Measurements from ENCODE around the gene SECTM1.

SECTM1 gene

GRCh38 chr17:82297714-82298537 is 35.6 kb downstream of the SECTM1 start:
- peak; percentile 81 for DNase-seq

GRCh38 chr17:82297280-82297713 is 36.3 kb downstream of the SECTM1 start:
- DNase-seq = peak; percentile 80

- no peak for DNase-seq
Observed at GRCh38 chr17:82296511-82297279, 36.9 kb downstream of the SECTM1 start.

DNA sequence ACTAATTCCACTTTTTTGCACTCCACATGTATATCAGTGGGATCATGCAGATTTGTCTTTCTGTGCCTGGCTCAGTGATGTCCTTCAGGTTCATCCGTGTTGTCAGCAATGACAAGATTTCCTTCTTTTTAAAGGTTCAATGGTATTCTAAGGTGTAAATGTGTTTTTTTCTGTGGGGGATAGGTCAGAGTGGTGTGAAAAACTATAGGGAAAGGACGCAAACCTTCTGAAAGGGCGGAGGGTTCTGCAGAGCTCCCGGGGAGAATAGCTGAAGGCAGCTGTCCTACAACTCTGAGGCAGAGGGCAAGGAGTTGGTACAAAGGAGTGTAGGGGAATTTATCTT is 38.1 kb downstream of the SECTM1 start:
- no peak for DNase-seq

DNA sequence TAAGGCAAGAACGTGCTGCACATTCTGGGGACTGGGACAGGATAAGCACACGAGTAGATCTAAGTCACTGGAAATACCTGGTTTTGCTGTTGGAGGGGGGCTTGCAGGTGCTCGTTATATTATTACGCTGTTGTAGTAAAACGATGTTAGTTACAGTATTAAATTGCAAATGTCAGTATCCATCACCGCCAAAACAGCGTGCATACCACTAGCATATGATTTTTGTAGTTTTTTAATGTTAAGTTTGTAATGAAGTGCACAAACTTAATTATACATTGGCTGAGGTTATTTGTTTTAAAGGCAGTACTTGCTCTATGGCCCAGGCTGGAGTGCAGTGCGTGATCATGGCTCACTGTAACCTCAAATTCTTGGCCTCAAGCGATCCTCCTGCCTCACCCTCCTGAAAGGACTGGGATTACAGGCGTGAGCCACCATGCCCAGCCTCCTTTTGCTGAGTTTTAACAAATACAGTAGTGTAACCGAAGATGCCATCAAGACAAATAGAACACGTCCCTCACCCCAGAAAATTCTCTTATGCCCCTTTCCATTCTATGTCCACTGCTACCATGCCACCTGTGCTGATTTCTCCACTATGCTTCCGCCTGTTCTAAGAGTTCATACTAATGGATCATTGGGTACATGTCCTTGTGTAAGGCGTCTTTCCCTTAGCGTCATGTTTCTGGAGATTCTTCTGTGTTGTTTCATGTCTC is 39.3 kb downstream of the SECTM1 start:
- no peak for DNase-seq

- peak; percentile 89 for DNase-seq
Observed at GRCh38 chr17:82292251-82293154, 41.1 kb downstream of the SECTM1 start.

- DNase-seq = no peak
Observed at GRCh38 chr17:82291582-82292250, 41.9 kb downstream of the SECTM1 start.

DNA sequence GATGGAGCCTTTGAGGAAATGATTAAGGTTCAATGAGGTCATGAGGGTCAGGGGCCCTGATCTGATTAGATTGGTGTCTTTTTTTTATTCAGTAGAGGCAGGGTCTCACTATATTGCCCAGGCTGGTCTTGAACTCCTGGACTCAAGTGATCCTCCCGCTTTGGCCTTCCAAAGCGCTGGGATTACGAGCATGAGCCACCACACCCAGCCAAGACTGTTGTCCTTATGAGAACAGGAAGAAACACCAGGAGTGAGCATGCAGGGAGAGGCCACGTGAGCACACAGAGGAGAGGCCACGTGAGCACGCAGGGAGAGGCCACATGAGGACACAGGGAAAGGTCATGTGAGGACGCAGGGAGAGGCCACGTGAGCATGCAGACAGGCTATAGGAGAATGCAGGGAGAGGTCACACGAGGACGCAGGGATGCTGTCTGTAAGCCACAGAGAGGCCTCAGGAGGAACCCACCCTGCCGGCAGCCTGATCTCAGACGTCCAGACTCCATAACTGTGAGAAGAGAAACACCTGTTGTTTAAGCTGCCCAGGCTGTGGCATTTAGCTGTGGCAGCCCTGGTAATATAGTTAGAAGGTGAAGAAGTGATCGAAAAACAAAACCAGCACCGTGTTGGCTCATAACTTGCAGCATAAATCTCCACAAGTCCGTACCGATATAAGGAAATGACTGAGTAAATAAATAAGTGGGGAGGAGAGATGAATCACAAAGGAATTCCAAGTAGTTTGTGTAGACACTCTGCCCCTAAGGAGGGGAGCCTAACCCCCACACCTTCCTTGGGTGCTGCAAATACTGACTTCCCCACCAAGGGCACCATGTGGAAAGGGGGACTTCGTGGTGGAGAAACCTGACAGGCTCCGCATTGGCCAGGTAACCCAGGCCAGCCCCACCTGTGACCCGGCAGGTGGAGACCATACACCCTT is 45.4 kb downstream of the SECTM1 start:
- DNase-seq = no peak

DNA sequence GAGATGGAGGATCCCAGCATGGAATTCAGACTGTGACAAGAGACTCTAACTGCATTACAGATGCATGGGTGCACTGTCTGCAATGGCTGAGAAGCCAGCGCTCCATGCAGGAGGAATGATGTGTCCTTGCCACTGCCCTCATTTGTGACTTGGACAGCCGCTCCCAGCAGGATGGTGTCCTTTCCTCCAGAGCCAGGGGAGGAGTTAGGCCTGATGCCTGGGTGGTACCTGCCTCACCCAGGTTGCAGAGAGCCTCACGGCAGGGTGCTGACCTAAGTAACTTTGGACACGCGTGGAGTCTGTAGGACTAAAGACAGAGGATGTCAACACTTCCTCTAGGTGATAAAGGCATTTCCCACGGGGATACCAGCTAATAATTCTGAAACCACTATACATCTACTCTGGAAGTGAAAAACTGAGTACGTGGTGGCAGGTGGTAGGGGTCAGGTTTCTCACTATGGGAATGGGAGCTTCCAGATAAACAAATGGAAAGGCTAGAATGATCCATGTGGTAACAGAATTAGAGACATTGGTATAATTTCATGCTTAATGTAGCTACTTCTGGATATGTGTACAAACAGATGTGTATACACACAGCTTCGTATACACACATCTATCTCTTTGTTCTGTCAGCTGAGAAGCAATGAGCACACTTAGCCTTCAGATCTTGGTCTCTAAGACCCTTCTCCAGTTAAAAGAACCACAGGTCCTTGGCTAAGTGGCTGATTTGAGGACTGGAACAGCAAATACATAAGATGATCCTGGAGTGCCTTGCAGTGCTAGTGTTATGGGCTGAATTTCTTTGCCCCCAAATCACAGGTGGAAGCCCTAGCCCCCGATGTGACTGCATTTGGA is 46.3 kb downstream of the SECTM1 start:
- DNase-seq = no peak

- no peak for DNase-seq
Observed at GRCh38 chr17:82285141-82285540, 48.4 kb downstream of the SECTM1 start.

- DNase-seq = peak; percentile 48
Observed at GRCh38 chr17:82283208-82283749, 50.3 kb downstream of the SECTM1 start.

GRCh38 chr17:82282239-82283207 is 51.0 kb downstream of the SECTM1 start:
- DNase-seq = no peak

- DNase-seq = no peak
Observed at GRCh38 chr17:82281502-82282238, 51.9 kb downstream of the SECTM1 start.

DNA sequence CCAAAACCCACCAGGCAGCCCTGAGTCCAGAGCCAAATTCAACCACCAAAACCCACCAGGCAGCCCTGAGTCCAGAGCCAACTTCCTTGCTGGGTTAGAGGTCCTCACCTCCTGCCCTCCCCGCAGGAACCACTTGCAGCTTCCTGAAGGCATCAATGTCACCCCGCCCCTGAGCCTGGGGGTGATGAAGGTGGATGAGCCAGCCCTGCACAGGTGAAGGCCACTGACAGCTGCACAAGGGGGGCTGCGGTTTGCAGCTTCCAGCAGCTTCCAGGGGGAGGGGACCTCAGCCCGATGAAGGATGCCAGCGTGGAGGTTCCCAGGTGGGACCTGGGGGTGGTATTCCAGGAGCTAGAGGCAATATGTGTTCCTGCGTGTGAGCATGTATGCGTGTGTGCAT is 52.5 kb downstream of the SECTM1 start:
- no peak for DNase-seq

DNA sequence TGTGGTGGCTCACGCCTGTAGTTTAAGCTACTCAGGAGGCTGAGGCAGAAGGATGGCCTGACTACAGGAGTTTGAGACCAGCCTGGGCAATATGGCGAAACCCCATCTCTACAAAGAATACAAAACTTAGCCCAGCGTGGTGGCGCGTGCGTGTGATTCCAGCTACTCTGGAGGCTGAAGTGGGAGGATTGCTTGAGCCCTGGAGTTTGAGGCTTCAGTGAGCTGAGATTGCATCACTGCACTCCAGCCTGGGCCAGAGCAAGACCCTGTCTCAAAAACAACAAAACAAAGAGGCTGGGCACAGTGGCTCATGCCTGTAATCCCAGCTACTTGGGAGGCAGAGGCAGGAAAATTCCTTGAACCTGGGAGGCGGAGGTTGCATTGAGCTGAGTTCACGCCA is 53.0 kb downstream of the SECTM1 start:
- DNase-seq = no peak

- DNase-seq = no peak
Observed at GRCh38 chr17:82278786-82279391, 54.7 kb downstream of the SECTM1 start.

DNA sequence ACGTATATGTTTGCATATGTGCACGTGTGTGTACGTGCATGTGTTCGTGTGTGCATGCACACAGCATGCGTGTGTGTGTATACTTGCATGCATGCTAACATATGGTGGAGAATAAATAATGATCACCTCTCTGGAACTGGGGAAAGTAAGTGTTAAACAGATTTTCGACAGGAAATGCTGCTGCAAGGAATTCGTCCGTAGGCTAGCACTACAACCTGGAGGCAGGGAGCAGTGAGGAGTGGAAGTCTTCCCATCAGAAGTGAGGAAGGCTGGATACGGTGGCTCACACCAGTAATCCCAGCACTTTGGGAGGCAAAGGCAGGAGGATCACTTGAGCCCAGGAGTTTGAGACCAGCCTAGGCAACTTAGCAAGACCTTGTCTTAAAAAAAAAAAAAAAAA is 55.3 kb downstream of the SECTM1 start:
- DNase-seq = no peak

All from activated CD4-positive, CD25-positive, alpha-beta regulatory T cell treated with anti-CD3 and anti-CD28 coated beads, Interleukin-2, amount 50 U/mL, for 72 hours (primary cell).